Fibroblast of villous mesenchyme (primary cell): Measurements from ENCODE around the gene SLC7A14. TPM values are rescaled to one million over a fixed set of nuclear protein-coding genes. Genes with fewer than 3 reads are reported as not detected.

Source experiments
- DNase-seq: peaks from one replicate; pipeline ENCODE4 v3.0.0-alpha.2; 2010; ENCODE audit warnings: low read depth
- H3K4me3 ChIP-seq: 2 replicates; pipeline ENCODE4 v1.5.1; 2011; ENCODE audit warnings: low read depth, mild to moderate bottlenecking, low read length
- CTCF ChIP-seq: IDR thresholded peaks from 2 replicates; pipeline ENCODE4 v1.5.1; 2012; ENCODE audit warnings: low read depth, mild to moderate bottlenecking, low read length; ENCODE audit not compliant: insufficient read depth
- total RNA-seq: library from RNA; depleted of rRNA; stranded (reverse); fragments of >200 nt; gene quantifications from 2 replicates; pipeline ENCODE4 v1.2.3, GENCODE V29; 2012

Gene SLC7A14
- total RNA-seq, 1 donor, result 2.2 TPM

- DNase-seq, result no peak
- no peak for TF ChIP-seq CTCF
- H3K4me3 ChIP-seq, result no peak overlapping the region
Measured at GRCh38 chr3:170465955-170466354, 119.9 kb downstream of the SLC7A14 start.

- no peak overlapping the region for H3K4me3 ChIP-seq
- no peak for TF ChIP-seq CTCF
- DNase-seq, result no peak
Measured at GRCh38 chr3:170463011-170463410, 122.9 kb downstream of the SLC7A14 start.

GRCh38 chr3:170458285-170458684 is 127.6 kb downstream of the SLC7A14 start:
- H3K4me3 ChIP-seq, result no peak overlapping the region
- DNase-seq, result no peak
- no peak for TF ChIP-seq CTCF

- no peak overlapping the region for H3K4me3 ChIP-seq
- TF ChIP-seq CTCF, result no peak
- DNase-seq, result no peak
Measured at GRCh38 chr3:170454509-170454908, 131.4 kb downstream of the SLC7A14 start.

GRCh38 chr3:170450039-170450438 is 135.8 kb downstream of the SLC7A14 start:
- no peak for TF ChIP-seq CTCF
- DNase-seq, result no peak
- no peak overlapping the region for H3K4me3 ChIP-seq

- H3K4me3 ChIP-seq, result no peak overlapping the region
- TF ChIP-seq CTCF, result no peak
- DNase-seq, result no peak
Measured at GRCh38 chr3:170448584-170448983, 137.3 kb downstream of the SLC7A14 start.

- no peak overlapping the region for H3K4me3 ChIP-seq
- TF ChIP-seq CTCF, result no peak
- no peak for DNase-seq
Measured at GRCh38 chr3:170443457-170443856, 142.4 kb downstream of the SLC7A14 start.
